CD4-positive, alpha-beta T cell treated with Interferon gamma for 1 hour (primary cell): Measurements from ENCODE around the gene TIFAB.

Experiments used
- DNase-seq: peaks from one replicate; pipeline ENCODE4 v3.0.0-alpha.2; 2020

The TIFAB gene

GRCh38 chr5:135481387-135481786 lies 29.2 kb upstream of the TIFAB start:
- DNase-seq = no peak

GRCh38 chr5:135480511-135480910 lies 28.4 kb upstream of the TIFAB start:
- DNase-seq = no peak

- no peak for DNase-seq
Measured at GRCh38 chr5:135478938-135479337, 26.8 kb upstream of the TIFAB start.

DNA sequence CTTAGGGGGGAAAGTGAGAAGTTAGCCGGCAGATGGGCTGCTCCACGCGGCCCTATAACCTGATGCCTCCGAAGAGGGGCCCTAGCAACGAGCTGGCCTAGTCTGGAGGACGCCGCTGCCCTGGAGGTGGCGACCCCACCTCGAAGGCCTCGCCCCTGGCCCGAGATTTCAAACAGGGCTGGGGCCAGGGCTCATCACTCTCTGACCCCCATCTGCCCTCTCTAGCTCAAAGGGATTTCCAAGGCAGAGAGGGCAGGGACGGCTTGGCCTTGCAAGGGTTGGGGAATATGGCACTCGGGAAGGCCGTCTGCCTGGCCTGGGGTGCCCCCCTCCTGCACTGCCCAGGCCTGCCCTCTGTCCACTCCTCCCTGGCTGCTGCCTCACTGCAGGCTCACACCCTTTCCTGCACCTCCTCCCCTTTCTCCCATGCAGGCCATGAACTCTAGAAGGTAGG lies 25.5 kb upstream of the TIFAB start:
- DNase-seq = no peak

DNA sequence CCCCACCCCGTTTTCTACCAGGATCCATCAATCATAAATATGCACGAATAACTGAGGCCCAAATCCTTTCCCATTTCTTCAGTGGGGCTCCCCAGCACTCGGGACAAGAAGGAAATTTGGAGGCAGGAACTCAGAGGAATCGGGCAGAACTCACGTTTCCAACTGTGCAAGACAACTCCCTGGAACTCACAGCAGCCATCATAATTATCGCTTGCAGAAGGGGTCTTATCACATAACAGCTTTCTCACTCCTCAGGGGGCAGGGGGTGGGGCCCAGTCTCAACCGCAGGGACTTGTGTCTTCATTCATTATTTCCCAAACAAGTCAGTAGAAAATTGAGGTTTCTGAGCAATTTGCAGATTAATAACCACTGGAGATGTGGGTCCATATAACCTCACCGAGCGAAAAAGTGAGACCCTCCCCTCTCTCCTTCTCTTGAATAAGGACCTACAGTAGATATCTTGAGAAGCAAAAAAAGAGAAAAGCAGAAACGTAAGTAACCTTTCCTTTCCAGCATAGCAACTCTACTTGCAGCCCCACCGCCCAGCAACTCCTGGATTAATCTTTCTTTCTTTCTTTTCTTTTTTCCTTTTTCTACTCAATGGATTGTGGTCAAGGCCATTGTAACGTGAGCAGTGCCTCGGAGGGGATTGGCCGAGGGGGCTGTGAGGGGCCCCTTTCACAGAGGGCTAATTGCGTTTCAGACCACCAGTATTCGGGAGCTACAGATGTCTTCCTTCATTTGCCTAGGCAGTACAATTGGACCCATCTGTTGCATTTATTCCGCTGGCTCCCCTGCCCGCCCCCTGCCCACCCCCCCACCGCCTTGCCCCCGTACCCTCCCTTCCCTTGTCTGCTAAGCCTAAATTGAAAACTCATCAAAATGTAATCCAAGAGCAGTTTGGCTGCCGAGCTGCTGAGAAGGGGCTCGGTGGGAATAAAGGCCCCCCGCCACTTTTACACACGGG lies 24.7 kb upstream of the TIFAB start:
- no peak for DNase-seq

DNA sequence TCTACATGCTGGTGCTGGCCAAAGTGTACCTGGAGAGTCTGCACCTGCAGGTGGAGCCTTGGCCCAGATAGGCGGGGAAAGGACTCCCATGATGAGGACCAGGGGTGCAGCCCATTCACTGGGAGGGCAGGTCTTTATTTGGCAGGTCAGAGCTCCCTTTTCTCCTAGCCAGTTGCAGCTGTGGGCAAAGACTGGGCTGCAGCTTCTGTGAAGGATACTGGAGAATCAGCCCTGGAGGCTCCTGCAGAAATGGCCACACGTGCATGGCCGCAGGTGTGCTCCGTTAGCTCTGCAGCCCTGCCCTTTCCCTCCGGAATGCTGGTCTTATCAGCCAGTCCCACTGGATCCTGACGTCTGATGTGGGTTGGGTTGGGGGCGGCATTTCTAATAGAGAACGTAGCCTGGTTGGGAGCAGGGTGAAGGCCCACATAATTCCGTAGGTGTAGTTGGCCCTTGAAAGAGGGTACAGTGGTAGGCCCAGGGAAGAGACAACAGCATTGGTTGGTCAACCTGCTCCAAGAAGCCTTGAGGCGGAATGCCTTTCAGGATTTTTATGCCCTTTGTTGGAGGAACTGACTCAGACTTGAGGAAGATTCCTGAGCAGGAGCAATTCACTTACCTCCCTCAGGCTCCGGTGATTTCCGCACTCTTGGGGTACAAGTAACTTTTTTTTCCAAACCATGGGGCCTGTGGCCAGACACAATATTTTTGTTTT lies 22.0 kb upstream of the TIFAB start:
- DNase-seq = no peak

DNA sequence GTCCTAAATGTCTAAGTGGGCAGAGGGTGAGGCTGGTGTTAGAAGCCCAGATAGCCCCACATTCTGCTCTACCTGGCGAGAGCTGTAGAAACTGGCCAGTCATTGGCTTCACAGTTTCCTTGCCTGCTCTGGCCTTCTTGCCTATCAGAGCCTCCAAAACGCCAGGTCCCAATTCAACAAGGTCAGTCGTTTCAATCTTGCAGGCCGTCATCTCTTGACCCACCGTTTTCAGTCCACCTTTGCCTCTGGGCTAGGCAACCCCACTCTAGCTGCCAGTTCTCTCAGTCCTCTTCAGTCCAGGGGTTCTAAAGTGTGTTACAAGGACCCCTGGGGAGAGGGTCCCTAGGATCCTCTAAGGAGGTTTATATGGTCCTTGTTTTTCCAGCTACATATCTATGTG lies 20.0 kb upstream of the TIFAB start:
- no peak for DNase-seq

- DNase-seq = no peak
Measured at GRCh38 chr5:135471726-135472125, 19.6 kb upstream of the TIFAB start.

- no peak for DNase-seq
Measured at GRCh38 chr5:135469911-135470310, 17.8 kb upstream of the TIFAB start.

DNA sequence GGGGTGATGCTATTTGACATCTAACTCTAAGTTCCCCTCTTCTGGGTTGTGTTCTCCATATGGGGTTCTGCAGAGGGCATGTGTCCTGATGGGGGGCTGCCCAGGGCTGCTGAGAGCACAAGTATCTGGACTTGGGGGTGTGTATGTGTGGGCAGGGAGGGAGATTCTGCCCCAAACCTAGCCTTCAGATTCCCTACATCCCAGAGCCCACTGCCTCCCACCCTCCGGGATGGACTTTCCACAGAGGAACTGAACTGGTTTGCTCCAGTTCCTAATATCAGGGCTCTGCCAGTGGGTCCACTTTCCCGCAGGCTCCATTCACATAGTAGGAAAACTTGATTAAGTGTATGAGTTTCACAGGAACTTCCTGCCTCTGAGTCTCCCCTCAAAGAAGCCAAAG lies 16.4 kb upstream of the TIFAB start:
- DNase-seq = no peak

DNA sequence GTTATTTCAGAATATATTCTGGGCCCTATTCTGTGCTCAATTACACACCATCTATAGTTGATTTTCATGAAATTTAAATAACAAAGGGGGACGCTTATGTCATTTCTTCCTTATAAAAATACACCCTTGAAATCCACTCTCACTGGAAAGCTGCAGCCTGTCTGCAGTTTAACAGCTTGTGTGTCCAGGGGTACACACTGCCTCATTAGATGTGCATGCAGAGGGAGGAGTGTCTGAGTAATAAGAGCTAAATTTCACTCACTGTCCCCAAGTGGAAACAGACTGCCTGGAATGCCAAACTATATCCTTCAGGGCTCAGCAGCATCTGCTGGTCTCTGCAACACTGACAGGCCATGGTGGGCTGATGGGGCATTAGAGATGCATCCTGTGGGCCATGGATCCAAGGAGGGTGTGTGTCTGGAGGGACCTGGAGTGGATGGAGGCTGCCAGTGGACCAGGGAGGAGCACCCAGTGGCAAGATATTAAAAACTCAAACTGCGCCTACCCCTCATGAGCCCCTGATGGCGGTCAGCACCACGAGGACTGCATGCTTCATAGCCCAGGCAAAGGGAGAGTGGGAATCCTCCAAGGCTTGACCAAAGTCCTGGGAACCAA lies 15.8 kb upstream of the TIFAB start:
- DNase-seq = no peak

- DNase-seq = no peak
Measured at GRCh38 chr5:135467051-135467625, 15.0 kb upstream of the TIFAB start.

DNA sequence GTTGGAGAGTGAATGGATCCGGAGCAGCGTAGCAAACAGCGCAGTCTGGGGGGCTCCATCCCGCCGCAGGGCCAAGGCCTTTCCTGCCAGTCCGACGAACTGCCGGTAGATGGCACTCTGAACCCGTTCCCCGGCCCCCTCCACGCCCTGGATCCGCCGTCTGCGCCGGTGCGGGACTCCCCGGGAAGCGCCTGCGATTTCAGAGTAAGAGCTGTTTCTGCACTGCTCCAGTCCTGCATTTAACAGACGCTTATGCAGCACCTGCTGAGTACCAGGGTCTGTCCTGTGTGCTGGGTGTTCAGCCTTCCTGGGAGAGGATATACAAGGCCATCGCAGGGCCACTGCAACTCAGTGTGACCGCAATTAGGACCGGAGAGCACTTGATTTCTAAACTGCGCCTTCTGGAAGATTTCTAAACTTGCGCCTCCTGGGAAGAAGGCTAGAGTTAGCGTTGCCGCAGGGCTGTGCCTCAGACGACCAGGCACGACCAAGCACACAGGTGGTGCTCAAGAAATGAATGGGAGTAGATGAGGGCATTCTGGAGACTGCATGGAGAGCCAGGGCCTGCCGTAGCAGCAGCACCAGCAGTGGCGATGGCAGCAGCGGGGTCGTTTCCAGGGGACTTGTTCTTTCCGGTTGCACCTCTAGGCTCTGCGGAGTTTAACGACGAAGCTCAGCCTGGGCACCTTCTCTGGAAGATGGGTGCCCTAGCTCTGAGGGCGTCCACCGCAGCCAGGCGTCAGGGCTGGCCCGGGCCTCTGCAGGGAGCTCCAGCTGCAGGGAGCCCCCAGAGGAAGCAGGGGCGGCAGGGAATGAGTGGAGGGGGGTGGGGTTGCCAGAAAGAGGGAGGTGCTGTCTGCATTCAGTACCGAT lies 14.3 kb upstream of the TIFAB start:
- peak; percentile 61 for DNase-seq

- DNase-seq = no peak
Measured at GRCh38 chr5:135465391-135466122, 13.4 kb upstream of the TIFAB start.

GRCh38 chr5:135462304-135462703 lies 10.2 kb upstream of the TIFAB start:
- DNase-seq = peak; percentile 44

DNA sequence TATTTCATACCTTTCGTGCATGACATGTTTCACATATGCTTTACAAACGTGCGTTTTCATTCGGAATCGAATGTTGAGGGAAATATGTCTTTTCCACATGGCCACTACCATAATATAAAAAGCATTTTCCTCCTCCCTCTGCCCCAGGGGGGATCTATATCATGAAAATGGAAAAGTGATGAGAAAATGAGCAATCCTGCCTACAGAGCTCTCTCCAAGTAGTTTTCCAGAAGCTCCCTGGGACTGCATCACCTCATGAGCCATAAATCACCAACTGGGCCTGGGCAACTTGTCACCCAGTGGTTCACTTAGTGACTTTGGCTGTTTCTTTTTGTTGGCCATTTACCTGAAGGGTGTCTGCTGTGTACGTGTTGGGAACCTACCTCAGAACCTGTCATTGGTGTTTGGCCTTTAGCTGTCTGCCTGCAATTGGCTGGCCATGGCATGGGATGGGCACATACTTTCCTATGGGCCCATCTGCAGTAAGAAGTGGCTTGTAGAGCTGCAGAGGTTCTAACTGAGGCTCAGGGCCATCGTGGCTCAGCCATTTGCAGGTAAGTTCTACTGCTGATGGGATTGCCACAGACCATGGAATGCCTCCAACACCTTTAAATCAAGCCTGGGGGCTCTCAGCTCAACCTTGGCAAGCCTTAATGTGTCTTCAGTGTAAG lies 9.5 kb upstream of the TIFAB start:
- no peak for DNase-seq

- no peak for DNase-seq
Measured at GRCh38 chr5:135460246-135461033, 8.3 kb upstream of the TIFAB start.

GRCh38 chr5:135458921-135459331 lies 6.8 kb upstream of the TIFAB start:
- no peak for DNase-seq

DNA sequence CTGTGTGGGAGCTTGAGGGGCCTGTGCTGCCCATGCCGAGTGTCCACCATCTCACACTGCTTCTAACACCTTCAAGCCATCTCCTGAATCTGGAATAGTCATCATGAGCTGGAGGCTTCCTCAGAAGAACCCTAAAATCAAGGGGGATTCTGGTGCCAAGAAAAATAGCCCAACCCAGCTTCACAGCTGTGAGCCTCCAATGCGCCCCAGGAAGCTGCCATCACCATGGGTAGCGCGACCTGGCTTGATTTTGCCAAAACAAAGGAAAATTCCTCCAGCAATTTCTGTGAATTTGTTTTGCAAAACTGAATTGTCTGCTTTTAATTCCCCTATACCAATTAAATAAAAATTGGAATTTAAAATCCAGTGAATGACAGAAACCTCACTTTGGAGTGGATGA lies 6.2 kb upstream of the TIFAB start:
- DNase-seq = no peak
